CD1c-positive myeloid dendritic cell (primary cell): Measurements from ENCODE around the gene EXOC4.
"Not testable (repeated sequence)": the region's sequence is repeated elsewhere in the genome, so short reads cannot be mapped to it uniquely, and the experiment has no call there.

Experiments
- DNase-seq: peaks from one replicate; pipeline ENCODE4 v3.0.0-alpha.2; 2016; ENCODE audit errors: extremely low spot score

The EXOC4 gene

DNA sequence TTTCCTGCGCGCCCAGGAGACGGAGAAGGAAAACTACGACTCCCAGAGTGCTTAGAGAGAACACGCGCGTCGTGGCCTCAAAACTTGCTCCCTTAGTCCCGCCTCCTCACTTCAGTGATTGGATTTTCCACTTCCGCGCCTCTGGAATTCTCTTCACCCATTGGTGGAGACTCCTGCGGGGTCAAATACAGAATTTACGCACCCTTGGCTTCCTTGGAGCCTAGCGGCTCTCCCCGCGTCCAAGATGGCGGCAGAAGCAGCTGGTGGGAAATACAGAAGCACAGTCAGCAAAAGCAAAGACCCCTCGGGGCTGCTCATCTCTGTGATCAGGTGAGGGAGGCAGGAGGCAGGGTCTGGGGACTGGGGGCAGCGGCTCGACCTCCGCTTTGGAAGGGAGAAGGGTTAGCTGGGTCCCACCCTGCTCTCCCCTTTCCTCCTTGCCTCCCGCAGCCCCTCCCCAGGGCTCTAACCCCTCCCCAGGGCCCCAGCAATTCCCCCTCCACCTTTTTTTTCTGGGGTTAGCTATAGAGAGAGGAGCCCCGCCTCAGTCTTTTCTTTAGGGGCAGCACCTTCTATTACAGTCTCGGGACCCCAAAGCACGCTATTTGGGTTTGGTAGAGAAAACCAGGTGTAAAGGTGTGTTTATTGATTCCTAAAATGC, at the start of gene EXOC4:
Gene EXOC4, plus strand, starts transcription at position 221 of the 661 bp plus-strand sequence.
- peak; percentile 99 for DNase-seq

DNA sequence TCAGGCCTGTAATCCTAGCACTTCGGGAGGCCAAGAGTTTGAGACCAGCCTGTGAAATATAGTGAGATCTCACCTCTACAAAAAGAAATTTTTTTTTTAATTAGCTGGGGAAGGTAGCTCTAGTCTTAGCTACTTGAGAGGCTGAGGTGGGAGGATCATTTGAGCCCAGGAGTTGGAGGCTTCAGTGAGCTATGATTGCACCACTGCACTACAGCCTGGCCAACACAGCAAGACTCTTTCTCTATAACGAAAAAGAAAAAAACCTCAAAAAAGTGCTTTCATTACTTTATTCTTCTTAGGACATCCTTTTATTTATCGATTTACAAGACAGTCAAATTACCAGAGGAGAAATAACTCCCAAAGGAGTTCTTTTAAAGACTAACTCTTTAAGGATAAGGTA, 49.4 kb upstream of the EXOC4 start:
- DNase-seq = no peak

DNA sequence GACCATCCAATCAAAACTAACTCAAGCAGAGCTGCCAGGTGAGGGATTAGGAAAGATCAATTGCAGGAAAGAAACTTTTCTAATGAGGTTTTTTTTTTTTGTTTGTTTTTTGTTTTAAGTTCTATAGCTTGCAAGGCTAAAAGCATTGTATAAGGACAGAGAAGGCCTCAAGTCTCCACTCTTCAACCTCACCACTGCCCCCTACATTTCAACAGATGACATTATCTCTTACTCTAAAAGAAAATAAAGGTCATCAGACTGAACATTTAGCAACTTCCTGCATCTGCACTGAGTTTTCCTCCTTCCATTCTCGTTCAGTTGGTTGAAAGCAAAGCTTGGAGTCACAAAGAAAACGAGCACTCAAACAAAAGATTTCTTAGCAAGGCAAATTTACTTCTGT, 45.2 kb upstream of the EXOC4 start:
- DNase-seq = no peak

DNA sequence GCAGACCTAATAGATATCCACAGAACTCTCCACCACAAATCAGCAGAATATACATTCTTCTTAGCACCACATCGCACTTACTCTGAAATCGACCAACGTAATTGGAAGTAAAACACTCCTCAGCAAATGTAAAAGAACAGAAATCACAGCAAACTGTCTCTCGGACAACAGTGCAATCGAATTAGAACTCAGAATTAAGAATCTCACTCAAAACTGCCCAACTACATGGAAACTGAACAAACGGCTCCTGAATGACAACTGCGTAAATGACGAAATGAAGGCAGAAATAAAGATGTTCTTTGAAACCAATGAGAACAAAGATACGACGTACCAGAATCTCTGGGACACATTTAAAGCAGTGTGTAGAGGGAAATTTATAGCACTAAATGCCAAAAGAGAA, 42.1 kb upstream of the EXOC4 start:
- not testable (repeated sequence) for DNase-seq

DNA sequence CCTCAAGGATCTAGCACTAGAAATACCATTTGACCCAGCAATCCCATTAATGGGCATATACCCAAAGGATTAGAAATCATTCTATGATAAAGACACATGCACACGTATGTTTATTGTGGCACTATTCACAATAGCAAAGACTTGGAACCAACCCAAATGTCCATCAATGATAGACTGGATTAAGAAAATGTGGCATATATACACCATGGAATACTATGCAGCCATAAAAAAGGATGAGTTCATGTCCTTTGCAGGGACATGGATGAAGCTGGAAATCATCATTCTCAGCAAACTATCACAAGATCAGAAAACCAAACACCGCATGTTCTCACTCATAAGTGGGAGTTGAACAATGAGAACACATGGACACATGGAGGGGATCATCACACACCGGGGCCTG, 39.1 kb upstream of the EXOC4 start:
- DNase-seq = not testable (repeated sequence)

DNA sequence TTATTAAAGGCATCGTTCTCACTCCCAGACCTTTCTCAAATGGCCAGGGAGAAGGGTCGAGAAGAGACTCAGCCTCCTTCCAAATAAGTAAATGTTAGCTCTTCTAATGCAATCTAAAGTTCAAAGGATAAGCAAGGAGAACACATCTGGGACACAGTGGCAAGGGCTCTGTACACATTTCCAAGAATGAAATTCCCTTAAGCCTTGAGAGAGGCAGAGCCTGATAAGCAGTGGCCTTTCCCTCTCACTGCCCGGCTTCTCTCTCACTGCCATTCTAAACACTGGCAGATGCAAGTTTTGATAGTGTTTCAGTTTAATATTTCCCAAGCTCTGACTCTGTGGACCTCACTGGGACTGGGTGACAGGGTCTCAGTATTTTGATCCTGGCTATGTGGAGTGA, 35.1 kb upstream of the EXOC4 start:
- no peak for DNase-seq

DNA sequence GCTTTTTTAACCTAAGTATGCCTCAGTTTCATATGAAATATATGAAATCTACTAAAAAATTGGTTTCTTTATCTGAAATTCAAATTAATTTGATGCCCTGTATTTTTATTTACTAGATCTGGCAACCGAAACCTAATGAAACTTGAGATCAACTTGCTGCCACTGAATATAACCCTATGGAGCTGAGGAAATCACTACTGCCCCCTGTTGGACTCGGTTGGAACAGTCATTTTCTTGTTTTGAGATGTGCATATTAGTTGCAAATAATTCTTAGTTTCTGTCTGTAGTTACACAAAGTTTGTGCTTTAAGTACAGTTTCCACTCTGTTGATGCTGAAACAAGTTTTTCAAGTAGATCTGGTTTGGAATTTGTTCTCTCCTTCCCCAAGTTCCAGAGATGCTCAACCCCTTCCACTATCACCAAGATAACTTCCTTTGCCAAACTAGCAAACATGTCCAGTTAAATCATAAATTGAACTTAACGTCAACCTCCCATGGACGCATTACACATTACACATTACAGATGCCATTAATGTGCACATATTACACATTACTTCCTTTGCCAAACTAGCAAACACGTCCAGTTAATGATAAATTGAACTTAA, 22.2 kb upstream of the EXOC4 start:
- DNase-seq = peak; percentile 63

DNA sequence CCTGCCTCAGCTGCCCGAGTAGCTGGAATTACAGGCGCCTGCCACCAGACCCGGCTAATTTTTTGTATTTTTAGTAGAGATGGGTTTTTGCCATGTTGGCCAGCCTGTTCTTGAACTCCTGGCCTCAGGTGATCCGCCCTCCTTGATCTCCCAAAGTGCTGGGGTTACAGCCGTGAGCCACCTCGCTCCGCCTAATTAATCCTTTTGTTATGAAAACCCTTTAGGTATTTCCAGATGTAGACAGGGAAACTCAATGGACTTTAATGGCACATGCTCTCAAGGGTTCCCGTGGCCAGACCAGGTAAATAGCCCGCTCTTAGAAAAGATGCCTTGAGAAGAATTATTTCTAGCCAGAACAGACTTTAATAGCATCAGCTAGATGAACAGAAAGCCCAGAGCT, 19.7 kb upstream of the EXOC4 start:
- DNase-seq = no peak

DNA sequence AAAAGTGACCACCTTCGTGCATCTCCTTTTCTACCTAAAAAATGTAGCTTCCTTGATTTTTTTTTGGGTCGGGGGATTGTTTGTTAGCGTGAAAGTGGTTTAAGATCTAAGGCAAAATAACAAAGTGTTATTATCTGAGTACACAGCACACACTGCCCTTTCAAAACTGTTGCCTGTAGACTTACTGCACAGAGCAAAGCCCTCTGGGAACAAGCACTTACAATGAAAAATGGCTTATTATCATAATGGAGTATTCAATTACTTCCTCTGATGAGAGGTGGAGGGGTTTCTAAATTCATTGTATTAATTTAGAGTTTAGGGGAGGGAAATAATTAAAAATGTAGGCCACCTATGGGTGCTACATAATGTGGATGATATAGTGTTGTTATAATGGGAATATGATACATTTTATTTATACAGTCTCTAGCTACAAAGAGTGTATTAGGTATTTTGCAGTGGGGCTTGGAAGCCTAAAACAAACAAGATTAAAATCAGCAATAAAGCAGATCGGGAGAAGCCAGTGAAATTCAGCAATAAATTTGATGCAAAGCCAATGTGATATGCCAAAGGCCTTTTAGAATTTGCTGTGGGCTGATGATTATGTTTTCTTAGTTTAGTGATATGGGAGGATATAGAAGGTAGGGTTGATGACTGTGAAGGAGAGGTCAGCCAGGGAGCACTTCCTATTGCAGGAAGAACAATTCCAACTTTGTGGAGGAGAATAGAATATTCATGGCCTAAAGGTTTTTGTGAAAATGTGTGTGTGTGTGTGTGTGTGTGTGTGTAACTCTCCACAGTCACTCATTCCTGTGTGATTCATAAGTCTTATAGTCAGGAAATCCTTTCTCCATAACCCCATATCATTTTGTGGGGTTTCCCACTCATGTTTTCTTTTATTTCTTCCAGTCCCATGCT, 17.7 kb upstream of the EXOC4 start:
- no peak for DNase-seq

DNA sequence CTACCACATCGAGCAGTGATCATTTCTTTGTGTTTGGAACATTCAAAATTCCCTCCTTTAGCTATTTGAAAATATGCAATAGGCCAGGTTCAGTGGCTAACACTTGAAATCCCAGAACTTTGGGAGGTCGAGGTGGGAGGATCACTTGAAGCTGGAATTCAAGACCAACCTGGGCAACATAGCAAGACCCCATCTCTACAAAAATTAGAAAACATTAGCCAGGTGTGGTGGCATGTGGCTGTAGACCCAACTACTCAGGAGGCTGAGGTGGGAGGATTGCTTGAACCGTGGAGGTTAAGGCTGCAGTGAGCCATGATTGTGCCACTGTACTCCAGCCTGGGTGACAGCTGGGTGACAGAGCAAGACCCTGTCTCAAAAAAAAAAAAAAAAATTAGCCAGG, 15.3 kb upstream of the EXOC4 start:
- no peak for DNase-seq

DNA sequence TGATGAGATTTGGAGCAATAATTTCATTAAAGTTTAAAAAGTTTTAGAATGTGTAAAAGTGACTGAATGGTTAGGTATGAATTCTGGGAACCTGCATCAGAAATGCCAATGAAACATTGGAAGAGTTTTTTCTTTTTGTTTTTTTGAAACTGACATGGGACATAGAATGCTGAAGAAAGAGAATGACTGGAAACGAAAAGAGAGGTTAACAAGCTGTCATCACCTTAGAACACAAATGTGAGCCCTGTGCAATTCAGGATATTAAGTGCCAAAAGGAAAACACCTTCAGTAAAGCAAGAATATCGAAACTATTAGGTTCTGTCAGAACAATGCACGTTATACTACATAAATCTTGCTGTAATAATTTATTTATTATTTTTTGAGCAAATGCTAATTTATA, 12.6 kb upstream of the EXOC4 start:
- no peak for DNase-seq

DNA sequence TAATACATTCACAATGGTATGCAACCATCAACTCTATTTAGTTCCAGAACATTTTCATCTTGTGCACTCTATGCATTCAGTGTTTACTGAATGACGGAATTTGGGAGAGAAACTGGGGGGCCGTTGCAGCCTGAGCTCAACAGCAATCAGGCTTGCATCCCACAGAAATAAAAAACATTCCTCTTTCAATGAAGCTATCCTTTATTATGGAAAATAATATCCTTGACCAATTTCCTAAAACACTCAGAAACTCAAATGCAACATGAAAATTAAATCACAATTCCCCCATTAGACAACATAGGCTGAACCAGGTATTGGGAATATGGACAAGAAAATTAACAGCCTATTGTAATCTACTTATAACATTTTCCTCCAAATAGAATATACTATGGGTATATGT, 6.3 kb upstream of the EXOC4 start:
- no peak for DNase-seq

DNA sequence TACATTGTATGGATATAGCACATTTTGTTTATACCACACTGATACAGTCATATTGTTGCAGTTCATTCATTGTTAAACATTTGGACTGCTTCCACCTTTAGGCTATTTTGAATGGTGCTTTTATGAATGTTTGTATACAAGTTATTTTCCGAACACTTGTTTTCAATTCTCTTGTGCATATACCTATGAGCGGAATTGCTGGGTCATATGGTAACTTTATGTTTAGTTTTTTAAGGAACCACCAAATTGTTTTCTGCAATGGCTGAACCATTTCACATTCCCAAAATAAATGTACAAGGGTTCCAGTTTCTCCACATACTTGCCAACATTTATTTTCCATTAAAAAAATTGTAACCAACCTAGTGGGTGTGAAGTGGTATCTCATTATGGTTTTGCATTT, 4.0 kb upstream of the EXOC4 start:
- no peak for DNase-seq

DNA sequence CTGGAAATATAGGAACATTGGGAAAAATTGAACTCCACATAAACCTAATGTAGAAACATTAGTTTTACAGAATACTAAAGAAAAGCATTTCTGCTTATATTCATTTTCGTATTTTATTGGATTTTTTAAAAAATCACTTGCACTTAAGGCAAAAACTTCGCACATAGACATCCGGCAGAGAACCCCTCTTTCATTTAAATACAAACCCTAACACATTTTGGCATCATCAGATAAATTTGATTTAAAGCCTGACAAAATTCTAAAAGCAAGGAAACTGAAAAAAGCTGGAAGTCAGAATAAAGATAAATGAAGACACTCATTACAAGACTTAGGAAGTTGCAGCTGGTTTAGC, 396 bp upstream of the EXOC4 start:
- DNase-seq = no peak

DNA sequence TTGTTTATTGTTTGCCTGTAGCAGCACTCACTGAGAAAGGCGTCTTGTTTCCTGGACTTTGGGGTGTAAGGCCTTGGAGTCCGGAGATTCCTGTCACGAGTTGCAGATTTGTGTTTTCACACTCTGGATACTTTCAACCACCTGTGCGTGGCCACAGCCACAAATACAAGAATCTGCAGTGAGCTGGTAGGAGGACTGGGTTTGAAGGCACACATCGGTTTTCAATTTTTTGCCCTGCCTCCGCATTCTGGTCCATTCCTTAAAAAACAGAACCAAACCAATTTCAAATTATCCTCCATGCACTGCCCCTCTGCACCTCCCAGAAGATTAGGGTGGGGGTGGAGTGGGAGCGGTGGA, 619 bp downstream of the EXOC4 start:
- peak; percentile 22 for DNase-seq

DNA sequence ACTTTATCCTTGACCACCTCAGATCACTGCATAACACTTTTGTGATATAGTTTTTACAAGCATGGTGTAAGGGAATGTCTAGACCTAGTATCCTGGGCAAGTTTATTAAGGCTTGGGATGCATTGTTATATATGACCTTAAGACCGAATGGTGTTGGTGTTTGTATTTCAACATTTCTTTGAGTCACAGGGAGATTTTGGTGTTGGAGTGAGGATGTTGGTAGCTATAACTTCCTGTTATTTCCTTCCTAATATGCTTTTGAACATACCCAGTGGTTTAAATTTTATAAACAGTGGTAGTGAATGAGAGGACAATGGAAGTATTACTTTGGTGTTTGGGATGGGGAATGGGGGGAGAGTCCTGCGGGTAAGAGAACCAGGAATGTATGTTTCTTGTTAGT, 2.6 kb downstream of the EXOC4 start:
- peak; percentile 65 for DNase-seq

DNA sequence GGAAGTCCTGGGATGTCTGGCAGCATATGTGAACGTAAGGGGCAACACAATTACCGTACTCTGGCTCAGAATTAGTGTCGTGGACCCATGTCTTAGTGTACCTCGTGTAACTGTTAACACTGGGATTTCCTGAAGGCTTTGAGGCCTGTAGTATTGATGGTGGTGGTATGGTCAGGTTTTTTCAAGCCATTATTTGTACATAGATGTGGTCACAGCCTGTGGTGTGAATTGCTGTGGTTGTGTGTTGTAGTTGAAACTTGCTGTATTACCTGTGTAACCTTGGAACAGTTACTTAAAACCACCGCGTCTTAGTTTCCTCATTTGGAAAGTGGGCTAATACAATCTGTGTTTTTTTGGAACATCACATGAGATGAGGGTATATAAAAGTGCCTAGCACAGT, 5.3 kb downstream of the EXOC4 start:
- no peak for DNase-seq

DNA sequence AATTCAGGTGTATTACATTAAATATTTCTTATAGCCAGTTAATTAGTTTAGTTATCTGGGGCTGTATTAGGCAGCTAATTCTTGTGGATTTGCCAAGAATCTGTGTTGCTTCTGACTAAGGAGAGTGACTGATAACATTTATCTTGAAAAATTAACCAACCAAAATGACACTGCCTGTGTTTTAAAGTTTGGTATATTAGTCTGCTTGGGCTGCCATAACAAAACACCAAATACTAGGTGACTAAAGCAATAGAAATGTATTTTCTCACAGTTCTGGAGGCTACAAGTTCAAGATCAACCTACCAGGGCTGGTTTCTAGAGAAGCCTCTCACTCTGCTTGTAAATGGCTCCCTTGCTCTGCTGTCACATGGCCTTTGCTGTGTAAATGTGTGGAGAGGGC, 12.9 kb downstream of the EXOC4 start:
- no peak for DNase-seq

DNA sequence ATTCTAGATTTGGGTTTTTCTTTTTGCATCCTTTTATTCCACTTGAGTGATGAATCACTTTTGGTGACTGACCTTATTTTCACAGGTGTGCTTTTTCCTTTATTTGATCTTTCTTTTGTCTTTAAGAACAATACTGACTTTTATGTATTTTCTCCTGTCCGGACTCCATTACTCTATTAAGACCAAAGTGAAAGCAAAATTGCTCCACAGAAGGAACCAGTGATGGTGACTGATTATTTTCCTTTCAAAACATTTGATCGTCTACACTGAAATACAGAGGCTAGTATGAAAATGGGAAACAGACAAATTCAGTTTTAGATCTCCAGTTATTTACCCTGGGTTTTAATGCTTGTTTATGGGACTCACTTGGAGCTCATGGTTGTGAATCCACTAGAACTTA, 15.5 kb downstream of the EXOC4 start:
- DNase-seq = no peak

DNA sequence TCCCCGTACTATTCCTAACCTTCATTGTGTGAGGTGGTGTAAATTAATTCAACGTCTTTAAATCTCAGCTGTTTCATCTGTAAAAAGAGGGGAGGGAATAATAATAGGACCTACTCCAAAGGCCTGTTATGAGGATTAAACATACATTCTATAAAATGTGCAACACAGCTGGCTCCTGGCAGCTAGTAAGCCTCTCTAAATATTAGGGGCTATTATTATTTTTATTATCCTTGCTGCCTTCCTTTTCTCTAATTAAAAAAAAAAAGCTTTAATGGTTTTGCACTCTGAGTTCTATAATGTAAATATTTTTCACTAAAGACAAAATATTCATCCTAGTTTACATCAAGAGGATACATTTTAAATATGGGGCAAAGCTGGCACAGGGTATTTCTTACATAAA, 19.5 kb downstream of the EXOC4 start:
- no peak for DNase-seq

DNA sequence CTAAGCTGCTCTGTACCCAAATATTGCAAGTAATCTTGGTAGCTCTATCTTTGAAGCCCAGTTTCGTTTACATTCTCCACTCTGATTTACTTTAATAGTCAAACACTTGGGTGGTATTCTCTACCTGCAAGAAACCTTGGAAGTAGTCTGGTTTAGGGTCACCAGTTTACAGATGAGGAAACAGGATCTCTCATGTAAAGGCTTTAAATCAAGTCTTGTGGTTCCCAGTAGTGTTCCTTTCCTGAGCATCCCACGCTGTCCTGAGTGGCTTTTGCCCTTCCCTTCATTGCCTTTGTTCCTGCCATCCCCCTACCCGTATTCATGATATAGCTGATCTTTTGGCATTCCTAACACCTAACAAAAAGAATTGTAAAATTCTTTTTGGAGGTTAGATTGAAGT, 20.3 kb downstream of the EXOC4 start:
- DNase-seq = no peak

DNA sequence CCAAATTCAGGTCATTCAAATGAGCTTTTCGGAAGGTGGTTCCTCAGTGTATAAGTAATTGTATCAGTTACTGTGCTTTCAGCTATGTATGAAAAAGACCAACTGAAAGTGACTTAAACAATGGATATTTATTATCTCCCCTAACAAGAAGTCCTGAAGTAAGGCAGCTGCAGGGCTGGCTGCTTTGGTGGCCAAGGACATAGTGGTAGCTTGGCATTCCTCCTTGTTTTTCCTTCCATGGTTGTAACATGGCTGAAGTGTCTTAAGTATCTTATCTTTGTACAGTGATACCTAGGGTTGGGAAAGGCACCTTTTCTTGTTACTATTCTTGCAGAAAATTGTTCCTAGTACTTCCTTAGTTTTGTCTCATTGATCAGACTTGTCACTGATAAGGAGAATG, 21.4 kb downstream of the EXOC4 start:
- DNase-seq = no peak

DNA sequence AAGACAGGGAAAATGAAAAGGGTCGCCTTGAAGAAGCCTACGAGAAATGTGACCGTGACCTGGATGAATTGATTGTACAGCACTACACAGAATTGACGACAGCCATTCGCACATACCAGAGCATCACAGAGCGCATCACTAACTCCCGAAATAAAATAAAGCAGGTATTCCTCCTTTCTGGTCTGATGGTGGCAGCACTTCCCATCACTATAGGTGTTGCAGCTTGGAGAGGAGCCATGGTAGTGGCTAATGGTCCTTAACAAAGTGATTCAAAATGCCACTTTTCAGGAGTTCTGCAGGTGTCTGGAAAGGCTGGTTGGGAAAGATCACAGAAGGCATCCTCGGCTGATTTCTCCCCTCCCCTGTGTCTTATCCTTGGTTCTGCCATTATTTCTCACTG, 22.1 kb downstream of the EXOC4 start:
- no peak for DNase-seq
